ENCODE data around the gene HACD1. TPM values are rescaled to one million over a fixed set of nuclear protein-coding genes. Genes with fewer than 3 reads are reported as not detected.

Gene HACD1
- total RNA-seq, 4 donors from 2014 or later: 17.4 to 29.9 (median 19.1) TPM

GRCh38 chr10:17624996-17625395 lies 7.8 kb upstream of the HACD1 start:
- ATAC-seq (ENCODE audit: low FRiP score) (no peak), DNase-seq (ENCODE audit: low spot score) (no peak)
- TF ChIP-seq CTCF (IDR thresholded peaks at IDR 0.05): no peak

- DNase-seq (ENCODE audit: low spot score): no peak
- ATAC-seq (ENCODE audit: low FRiP score): no peak
Measured at GRCh38 chr10:17622061-17622460, 4.9 kb upstream of the HACD1 start.

GRCh38 chr10:17616403-17617030 lies 657 bp downstream of the HACD1 start:
- no peak for TF ChIP-seq CTCF (IDR thresholded peaks at IDR 0.05)
- DNase-seq (ENCODE audit: low spot score): peak; percentile 39

More at GRCh38 chr10:17622061-17622460, 4.9 kb upstream of the HACD1 start:
- no peak for TF ChIP-seq CTCF (IDR thresholded peaks at IDR 0.05)

GRCh38 chr10:17609523-17610079 lies 7.6 kb downstream of the HACD1 start:
- no peak for DNase-seq (ENCODE audit: low spot score)
- ATAC-seq (ENCODE audit: low FRiP score): no peak
- TF ChIP-seq CTCF (IDR thresholded peaks at IDR 0.05): no peak

More at GRCh38 chr10:17616403-17617030, 657 bp downstream of the HACD1 start:
- peak; percentile 87 for ATAC-seq (ENCODE audit: low FRiP score)

- TF ChIP-seq CTCF (IDR thresholded peaks at IDR 0.05): no peak
- DNase-seq (ENCODE audit: low spot score) (no peak), ATAC-seq (ENCODE audit: low FRiP score) (peak; percentile 76)
Measured at GRCh38 chr10:17607603-17608332, 9.4 kb downstream of the HACD1 start.

- DNase-seq (ENCODE audit: low spot score) (no peak), ATAC-seq (ENCODE audit: low FRiP score) (no peak)
- no peak for TF ChIP-seq CTCF (IDR thresholded peaks at IDR 0.05)
Measured at GRCh38 chr10:17607060-17607459, 10.1 kb downstream of the HACD1 start.
